Amygdala (tissue), 56 donors: ENCODE measurements around the gene ATP5F1A.
"Not testable (repeated sequence)": the region's sequence is repeated elsewhere in the genome, so short reads cannot be mapped to it uniquely, and the experiment has no call there.

Experiments
- DNase-seq, 56 donors: peaks; one replicate each; lab custom pipeline; 2025; lab: John Stamatoyannopoulos, UW

The ATP5F1A gene

GRCh38 chr18:46050268-46050667, 47.8 kb downstream of the ATP5F1A start:
- no peak for DNase-seq

- DNase-seq, result no peak
Observed at GRCh38 chr18:46048641-46049040, 49.5 kb downstream of the ATP5F1A start.

- DNase-seq, result not testable (repeated sequence)
Observed at GRCh38 chr18:46047369-46047768, 50.7 kb downstream of the ATP5F1A start.

DNA sequence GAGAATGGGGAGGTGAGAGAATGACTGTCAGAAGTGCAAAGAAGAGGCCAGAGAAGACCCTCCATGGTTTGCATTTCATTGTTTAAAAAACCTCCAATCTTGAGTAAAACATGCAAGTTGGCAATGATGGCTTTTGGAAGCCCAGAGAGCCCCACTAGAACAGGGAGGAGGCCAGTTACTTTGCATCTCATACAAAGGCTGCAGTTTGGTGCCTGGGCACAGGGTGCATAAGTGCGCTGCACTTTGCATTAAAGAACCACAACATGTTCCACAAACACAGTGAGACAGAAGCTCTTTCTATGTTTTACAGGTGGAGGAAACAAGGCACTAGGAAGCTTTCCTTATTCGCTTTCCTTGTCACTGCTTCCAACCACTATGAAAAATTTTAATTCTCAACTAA, 51.4 kb downstream of the ATP5F1A start:
- no peak for DNase-seq

DNA sequence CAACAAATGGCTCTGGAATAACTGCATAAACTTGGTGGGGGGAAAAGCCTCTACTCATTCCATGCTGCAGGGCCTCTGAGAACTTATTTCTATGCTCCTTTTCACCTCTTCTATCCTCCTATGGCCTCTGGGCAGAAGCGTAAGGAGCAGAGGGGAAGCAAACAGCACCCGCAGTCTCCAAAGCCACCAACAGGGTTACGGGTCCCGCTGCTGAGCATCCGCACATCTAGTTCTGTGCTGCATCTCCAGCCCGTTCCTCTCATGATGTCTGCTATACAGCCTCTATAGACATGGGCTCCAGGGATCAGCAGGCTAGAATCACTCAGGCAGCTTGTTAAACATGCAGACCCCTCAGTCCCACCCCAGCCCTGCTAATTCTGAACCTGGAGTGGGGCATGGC, 52.0 kb downstream of the ATP5F1A start:
- DNase-seq, result no peak

GRCh38 chr18:46042571-46043123, 55.4 kb downstream of the ATP5F1A start:
- DNase-seq, result no peak

- DNase-seq, result no peak
Observed at GRCh38 chr18:46040747-46041104, 57.4 kb downstream of the ATP5F1A start.

DNA sequence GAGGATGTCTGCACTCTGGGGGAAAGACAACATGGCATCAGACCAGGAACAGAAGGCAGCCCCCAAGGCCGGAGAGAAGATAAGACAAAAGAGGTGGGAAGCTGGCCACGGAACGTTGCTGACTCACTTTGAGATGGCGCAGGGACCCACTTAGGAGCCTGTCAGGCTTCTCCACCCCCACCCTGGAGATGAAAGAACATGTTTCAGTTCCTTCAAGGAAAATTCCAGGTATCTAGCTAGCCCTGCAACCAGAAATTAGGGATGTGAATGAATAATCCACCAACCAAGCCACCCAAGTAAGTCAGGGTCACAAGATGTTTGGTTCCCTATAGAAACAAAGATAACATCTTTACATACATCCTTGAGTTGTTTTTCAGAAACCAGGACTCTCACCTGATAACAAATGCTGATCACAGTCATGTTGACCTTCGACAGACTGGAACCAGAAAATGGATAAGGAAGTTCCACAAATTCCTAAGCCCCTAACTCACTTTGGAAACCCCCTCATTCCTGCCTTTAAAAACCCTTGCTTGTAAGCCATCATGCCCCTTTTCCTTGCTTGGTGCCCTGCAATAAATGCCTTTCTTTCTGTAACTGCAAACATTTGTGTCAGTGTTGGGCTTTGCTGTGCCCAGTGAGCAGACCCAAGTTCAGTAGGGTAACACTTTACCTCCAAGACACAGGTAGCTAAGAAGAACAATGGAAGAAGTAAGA, 57.9 kb downstream of the ATP5F1A start:
- DNase-seq, result no peak

DNA sequence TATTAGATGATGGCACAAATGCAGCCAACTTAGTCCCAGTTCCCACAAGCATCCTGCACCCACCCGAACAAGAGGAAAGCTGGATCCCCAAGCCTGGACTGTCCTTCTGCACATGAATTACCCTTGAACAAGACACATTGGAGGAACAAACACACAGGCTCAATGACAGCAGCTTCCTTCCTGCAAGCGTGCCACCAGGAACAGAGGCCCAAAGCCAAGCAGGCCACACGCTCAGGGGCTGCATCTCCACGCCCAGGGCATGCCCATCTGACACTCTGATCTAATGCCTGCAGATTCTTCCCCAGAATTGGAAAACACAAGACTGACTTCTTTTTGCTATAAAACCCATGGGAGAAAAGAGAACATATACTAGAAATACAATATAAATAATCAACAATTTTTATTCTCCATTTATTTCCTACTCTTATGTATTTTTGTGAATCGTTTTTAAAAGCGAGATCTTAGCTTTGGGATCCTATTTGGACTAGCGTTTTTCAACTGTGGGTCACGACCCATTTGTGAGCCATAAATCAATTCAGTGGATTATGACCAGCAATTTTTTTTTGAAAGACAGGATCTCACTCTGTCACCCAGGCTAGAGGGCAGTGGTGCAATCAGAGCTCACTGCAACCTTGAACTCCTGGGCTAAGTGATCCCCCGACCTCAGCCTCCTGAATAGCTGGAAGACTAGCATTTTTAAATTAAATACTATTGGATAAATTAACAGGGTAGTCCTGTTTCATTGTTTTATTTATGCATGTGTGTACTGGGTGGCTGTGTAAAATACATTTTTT, 60.4 kb downstream of the ATP5F1A start:
- DNase-seq, result no peak

DNA sequence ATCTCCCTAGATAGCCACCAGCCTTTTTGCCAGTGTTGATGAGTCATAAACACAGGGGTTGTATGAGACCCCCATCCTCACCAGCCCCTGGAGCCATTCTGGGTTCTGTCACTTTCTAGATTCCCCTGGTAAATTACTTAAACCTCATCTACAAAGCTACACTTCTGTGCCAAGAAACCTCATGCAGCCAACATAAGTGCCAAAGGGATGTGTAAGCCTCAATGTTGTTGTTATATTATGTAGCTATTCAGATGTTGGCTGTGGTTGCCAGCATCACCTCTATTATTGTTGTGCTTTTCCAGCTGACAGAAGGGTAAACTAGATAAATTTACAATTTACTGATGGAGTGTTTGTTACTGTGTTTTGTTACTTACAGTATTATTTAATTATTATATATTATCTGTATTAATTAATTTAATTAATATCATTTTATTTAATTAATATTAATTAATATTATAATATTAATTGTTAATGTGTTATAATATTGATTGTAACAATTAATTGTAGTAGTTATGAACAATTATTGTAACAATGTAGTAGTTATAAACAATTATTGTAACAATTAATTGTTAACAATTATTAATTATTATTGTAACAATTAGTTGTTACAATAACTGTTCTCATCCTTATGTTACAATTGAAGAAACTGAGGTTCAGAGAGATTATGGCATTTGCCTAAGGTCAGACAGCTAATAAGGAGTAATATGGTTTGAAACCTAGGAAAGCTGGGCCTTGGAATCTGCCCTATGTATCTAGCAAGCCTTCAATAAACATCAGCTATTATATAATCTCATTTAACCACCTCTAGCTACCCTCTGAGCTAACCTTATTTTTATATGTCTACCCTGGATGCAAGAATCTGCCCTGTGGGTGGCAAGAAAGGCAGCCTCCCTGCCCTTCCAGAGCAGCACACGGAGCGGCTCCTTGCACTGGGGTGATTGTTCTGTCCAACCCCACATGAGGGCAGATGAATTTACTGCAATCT, 62.1 kb downstream of the ATP5F1A start:
- DNase-seq, result no peak

- DNase-seq, result no peak
Observed at GRCh38 chr18:46034230-46034629, 63.9 kb downstream of the ATP5F1A start.

DNA sequence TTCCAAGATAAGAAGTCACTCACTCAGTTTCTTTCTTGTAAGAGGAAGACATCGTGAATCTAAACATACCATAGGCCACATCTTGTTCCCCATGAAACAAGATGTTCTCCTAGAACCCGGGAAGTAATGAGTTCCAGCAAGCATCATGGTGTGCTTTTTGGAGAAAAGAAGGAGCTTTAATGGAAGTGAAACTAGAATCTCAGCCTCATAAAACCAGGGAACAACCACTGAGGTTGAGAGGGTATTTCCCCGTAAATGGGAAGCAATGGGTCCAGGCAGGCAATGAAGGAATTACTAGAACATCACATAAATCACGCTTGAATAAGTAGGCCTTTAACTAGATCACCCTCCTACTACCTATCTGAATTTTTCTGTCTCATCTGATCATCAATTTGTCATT, 66.4 kb downstream of the ATP5F1A start:
- DNase-seq, result no peak
